ENCODE data around the gene GPR75. TPM values are rescaled to one million over a fixed set of nuclear protein-coding genes. Genes with fewer than 3 reads are reported as not detected.

GPR75 gene
- 5.1 TPM for total RNA-seq (ENCODE audit: unreplicated experiment)
- long read RNA-seq: 0 reads

DNA sequence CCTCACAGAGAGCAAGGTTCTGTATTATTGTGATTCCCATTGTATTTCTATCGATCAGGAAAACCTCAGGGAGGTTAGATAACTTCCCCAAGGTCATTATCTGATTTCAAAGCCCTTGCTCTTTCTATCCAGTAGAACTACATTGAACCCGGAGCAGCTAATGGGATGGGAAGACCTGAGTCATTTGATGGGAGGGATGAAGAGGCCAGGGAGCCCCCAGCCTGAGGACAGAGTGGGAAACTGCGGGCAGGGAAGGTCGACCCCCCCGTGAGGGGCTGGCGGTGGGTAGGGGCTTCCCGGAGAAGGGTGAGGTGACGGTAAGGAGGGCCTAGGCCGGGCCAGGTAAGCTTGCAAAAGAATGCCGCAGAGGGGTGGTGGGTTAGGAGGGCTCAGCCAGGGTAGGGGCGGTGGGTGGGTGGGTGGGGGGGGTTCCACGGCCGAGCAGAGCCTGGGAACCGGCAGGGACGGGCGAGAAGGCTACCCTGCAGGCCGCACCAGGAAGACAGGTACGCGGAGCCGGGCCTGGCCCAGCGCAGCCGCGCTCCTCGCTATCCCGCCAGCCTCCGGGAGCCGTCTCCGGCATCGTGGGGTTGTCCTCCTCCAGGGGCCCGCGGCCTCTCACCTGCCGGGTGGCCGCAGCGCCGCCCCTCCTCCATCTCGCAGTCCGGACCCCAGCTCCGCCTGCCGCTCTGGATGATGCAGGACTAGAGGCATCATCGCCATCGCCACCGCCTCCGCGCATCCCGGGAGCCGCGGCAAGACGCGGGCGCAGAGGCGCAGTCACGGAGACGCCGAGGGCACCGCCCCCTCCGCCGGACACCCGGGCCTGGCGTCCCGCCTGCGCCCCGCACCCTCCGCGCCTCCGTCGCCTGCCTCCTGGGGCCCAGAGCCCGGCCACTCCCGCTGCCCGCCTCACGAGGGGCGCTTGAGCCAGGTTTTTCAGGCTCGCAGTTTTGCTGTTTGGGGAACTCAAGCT is at the start of gene GPR75:
Gene GPR75 (minus strand): TSS at position 762 of the 976 bp plus-strand sequence. CDS start 5,211 bp downstream, outside the sequence.
- no peaks in the 10 kb centered on the region for H3K9me3 Mint-ChIP-seq (ENCODE audit: unreplicated experiment)
- peaks cover 28% of the 10 kb centered on the region for H3K4me1 Mint-ChIP-seq (ENCODE audit: unreplicated experiment)
- H3K27ac Mint-ChIP-seq (ENCODE audit: unreplicated experiment): peak within 1 kb of the TSS; percentile 39
- TF ChIP-seq, protein P1, sequence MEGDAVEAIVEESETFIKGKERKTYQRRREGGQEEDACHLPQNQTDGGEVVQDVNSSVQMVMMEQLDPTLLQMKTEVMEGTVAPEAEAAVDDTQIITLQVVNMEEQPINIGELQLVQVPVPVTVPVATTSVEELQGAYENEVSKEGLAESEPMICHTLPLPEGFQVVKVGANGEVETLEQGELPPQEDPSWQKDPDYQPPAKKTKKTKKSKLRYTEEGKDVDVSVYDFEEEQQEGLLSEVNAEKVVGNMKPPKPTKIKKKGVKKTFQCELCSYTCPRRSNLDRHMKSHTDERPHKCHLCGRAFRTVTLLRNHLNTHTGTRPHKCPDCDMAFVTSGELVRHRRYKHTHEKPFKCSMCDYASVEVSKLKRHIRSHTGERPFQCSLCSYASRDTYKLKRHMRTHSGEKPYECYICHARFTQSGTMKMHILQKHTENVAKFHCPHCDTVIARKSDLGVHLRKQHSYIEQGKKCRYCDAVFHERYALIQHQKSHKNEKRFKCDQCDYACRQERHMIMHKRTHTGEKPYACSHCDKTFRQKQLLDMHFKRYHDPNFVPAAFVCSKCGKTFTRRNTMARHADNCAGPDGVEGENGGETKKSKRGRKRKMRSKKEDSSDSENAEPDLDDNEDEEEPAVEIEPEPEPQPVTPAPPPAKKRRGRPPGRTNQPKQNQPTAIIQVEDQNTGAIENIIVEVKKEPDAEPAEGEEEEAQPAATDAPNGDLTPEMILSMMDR (IDR thresholded peaks at IDR 0.05; ENCODE audit: unreplicated experiment): no peak
- peak; percentile 28 for DNase-seq (ENCODE audit: low spot score)
- peaks cover 6% of the 10 kb centered on the region for H3K27me3 Mint-ChIP-seq (ENCODE audit: unreplicated experiment)
- no peak within 1 kb of the TSS for H3K4me3 Mint-ChIP-seq (ENCODE audit: unreplicated experiment)
- H3K36me3 Mint-ChIP-seq (ENCODE audit: low read depth, unreplicated experiment): peaks cover 29% of the 10 kb centered on the region

GRCh38 chr2:53907582-53907981 is 47.8 kb upstream of the GPR75 start:
- H3K27me3 Mint-ChIP-seq (ENCODE audit: unreplicated experiment): peaks cover 3% of the 10 kb centered on the region
- peaks cover 32% of the 10 kb centered on the region for H3K36me3 Mint-ChIP-seq (ENCODE audit: low read depth, unreplicated experiment)
- peaks cover 6% of the 10 kb centered on the region for H3K4me1 Mint-ChIP-seq (ENCODE audit: unreplicated experiment)
- no peak overlapping the region for H3K27ac Mint-ChIP-seq (ENCODE audit: unreplicated experiment)
- no peak overlapping the region for H3K4me3 Mint-ChIP-seq (ENCODE audit: unreplicated experiment)
- TF ChIP-seq, protein P1 (IDR thresholded peaks at IDR 0.05; ENCODE audit: unreplicated experiment): no peak
- no peak for DNase-seq (ENCODE audit: low spot score)
- H3K9me3 Mint-ChIP-seq (ENCODE audit: unreplicated experiment): no peaks in the 10 kb centered on the region

DNA sequence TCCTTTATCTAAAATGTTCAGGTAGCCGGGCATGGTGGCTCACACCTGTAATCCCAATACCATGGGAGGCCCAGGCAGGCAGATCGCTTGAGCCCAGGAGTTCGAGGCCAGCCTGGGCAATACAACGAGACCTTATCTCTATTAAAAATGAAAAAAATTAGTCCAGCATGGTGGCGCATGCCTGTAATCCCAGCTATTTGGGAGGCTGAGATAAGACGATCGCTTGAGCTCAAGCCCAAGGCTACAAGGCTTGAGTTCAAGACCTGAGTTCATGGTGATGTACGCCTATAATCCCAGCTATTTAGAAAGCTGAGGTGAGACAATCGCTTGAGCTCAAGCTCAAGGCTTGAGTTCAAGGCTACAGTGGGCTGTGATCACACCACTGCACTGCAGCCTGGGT is 45.6 kb upstream of the GPR75 start:
- no peak overlapping the region for H3K4me3 Mint-ChIP-seq (ENCODE audit: unreplicated experiment)
- H3K27ac Mint-ChIP-seq (ENCODE audit: unreplicated experiment): no peak overlapping the region
- TF ChIP-seq, protein P1 (IDR thresholded peaks at IDR 0.05; ENCODE audit: unreplicated experiment): no peak
- no peaks in the 10 kb centered on the region for H3K4me1 Mint-ChIP-seq (ENCODE audit: unreplicated experiment)
- H3K27me3 Mint-ChIP-seq (ENCODE audit: unreplicated experiment): peaks cover 3% of the 10 kb centered on the region
- no peak for DNase-seq (ENCODE audit: low spot score)
- no peaks in the 10 kb centered on the region for H3K9me3 Mint-ChIP-seq (ENCODE audit: unreplicated experiment)
- peaks cover 36% of the 10 kb centered on the region for H3K36me3 Mint-ChIP-seq (ENCODE audit: low read depth, unreplicated experiment)

DNA sequence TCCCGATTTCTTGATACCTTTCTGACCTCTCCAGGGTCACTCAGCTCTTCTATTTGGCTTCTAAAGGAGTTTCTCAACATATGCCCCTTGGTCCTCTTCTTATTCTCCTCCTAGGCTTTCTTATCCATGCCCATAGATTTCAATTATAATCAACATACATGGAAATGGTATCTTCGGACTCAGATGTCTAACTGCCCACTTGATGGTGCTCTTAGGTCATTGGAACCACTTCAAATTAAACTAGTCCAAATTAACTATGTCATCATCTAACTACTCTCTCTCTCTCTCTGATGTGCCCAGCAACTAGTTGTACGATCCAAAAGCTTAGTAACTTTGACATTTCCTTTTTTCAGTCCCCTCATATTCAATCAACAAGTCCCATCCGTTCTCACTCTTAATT is 43.2 kb upstream of the GPR75 start:
- TF ChIP-seq, protein P1 (IDR thresholded peaks at IDR 0.05; ENCODE audit: unreplicated experiment): no peak
- H3K27me3 Mint-ChIP-seq (ENCODE audit: unreplicated experiment): peaks cover 3% of the 10 kb centered on the region
- H3K9me3 Mint-ChIP-seq (ENCODE audit: unreplicated experiment): no peaks in the 10 kb centered on the region
- H3K4me3 Mint-ChIP-seq (ENCODE audit: unreplicated experiment): peak overlapping the region; percentile 5
- no peaks in the 10 kb centered on the region for H3K4me1 Mint-ChIP-seq (ENCODE audit: unreplicated experiment)
- peaks cover 42% of the 10 kb centered on the region for H3K36me3 Mint-ChIP-seq (ENCODE audit: low read depth, unreplicated experiment)
- peak overlapping the region; percentile 10 for H3K27ac Mint-ChIP-seq (ENCODE audit: unreplicated experiment)
- no peak for DNase-seq (ENCODE audit: low spot score)

GRCh38 chr2:53901192-53901591 is 41.4 kb upstream of the GPR75 start:
- Mint-ChIP-seq H3K36me3 (ENCODE audit: low read depth, unreplicated experiment) (peaks cover 34% of the 10 kb centered on the region), H3K4me1 (ENCODE audit: unreplicated experiment) (no peaks in the 10 kb centered on the region), H3K27ac (ENCODE audit: unreplicated experiment) (peak overlapping the region; percentile 52), H3K4me3 (ENCODE audit: unreplicated experiment) (no peak overlapping the region), H3K9me3 (ENCODE audit: unreplicated experiment) (no peaks in the 10 kb centered on the region), H3K27me3 (ENCODE audit: unreplicated experiment) (peaks cover 3% of the 10 kb centered on the region)
- TF ChIP-seq, protein P1 (IDR thresholded peaks at IDR 0.05; ENCODE audit: unreplicated experiment): no peak
- no peak for DNase-seq (ENCODE audit: low spot score)
